ENCODE results near the gene PAPOLG. TPM values are rescaled to one million over a fixed set of nuclear protein-coding genes. Genes with fewer than 3 reads are reported as not detected.

PAPOLG gene
- total and polyA plus RNA-seq, 9 of the 15 experiments (the other 6 are each of a cell fraction or from before 2014, with no cell fraction given) = 3.9 to 16.3 (median 10.0) TPM

- in situ Hi-C loops (cut with MboI) (no loop called here), intact Hi-C loops (cut with micrococcal nuclease) (no loop called here)
- ChIA-PET CTCF (ENCODE audit: low intra/inter-chr PET ratio) (no interaction called here), POLR2A (no interaction called here)
- Histone ChIP-seq H4K20me1 (replicated peaks; ENCODE audit: control insufficient read depth, insufficient read depth, low read length) (no peaks in the 10 kb centered on the region), H3K4me2 (ENCODE audit: insufficient read depth, low read length) (no peak overlapping the region), H3K79me2 (ENCODE audit: control insufficient read depth, insufficient read depth, low read length) (no peaks in the 10 kb centered on the region), H3K4me1 (replicated peaks in 1 of 2; ENCODE audit: control insufficient read depth in 2 of 2, insufficient read depth in 2 of 2, low read length in 2 of 2) (no peaks in the 10 kb centered on the region), H3K4me3 (no peak overlapping the region), H3K36me3 (ENCODE audit: control insufficient read depth, insufficient read depth, low read length) (no peaks in the 10 kb centered on the region), H3K27me3 (ENCODE audit: control insufficient read depth in 2 of 2, insufficient read depth in 2 of 2, low read length in 2 of 2) (peaks cover 7 to 29% of the 10 kb centered on the region in 2 experiments; a peak in 4 of 5 replicates), H3K27ac (ENCODE audit: extremely low read depth, low read depth, low read length) (no peak overlapping the region), H3K9me1 (ENCODE audit: control insufficient read depth, insufficient read depth, low read length) (no peaks in the 10 kb centered on the region), H3K9ac (ENCODE audit: insufficient read depth in 1 of 2, low read depth in 2 of 2, low read length in 2 of 2) (no peak overlapping the region), H2AFZ (ENCODE audit: low read depth, low read length) (no peak overlapping the region), H3K9me3 (replicated peaks; ENCODE audit: control insufficient read depth, insufficient read depth, low read depth, low read length) (no peaks in the 10 kb centered on the region)
- FAIRE-seq = no peak
- 3% methylated on average over 4 of the region's 4 CpGs for WGBS (ENCODE audit: insufficient coverage, low coverage, missing lambda C conversion rate)
- no peak for TF ChIP-seq HMBOX1 (IDR thresholded peaks at IDR 0.05)
- no peak for TF ChIP-seq RUNX1 (IDR thresholded peaks at IDR 0.05; ENCODE audit: low read depth)
- TF ChIP-seq KLF1 (tag; IDR thresholded peaks at IDR 0.05) = no peak
- no peak for TF ChIP-seq TFE3 (CRISPR knock-in tag; IDR thresholded peaks at IDR 0.05)
- no peak for TF ChIP-seq SRSF7 (optimal IDR thresholded peaks at IDR 0.05; ENCODE audit: low read depth, low read length)
- TF ChIP-seq JUNB (CRISPR knock-in tag; conservative IDR thresholded peaks at IDR 0.05) = no peak
- TF ChIP-seq ZBTB11 (CRISPR knock-in tag; IDR thresholded peaks at IDR 0.05) = no peak
- TF ChIP-seq NCOA6 (IDR thresholded peaks at IDR 0.05) = no peak
- TF ChIP-seq ZNF77 (CRISPR knock-in tag; IDR thresholded peaks at IDR 0.05) = no peak
- TF ChIP-seq TCF7 (IDR thresholded peaks at IDR 0.05; ENCODE audit: borderline replicate concordance) = no peak
- TF ChIP-seq ZNF764 (CRISPR knock-in tag; IDR thresholded peaks at IDR 0.05; ENCODE audit: low read depth) = no peak
- TF ChIP-seq KLF10 (CRISPR knock-in tag; IDR thresholded peaks at IDR 0.05) = no peak
- no peak for TF ChIP-seq ZNF280B (CRISPR knock-in tag; IDR thresholded peaks at IDR 0.05)
- DNase-seq (ENCODE audit: extremely low read depth in 1 of 4, low spot score in 3 of 4) = no peak
- ATAC-seq = no peak
- no TSS peak for BruUV-seq (replicated peaks)
Observed at GRCh38 chr2:60830991-60831390, 74.9 kb downstream of the PAPOLG start.
